ENCODE data around the gene STK11. TPM values are rescaled to one million over a fixed set of nuclear protein-coding genes. Genes with fewer than 3 reads are reported as not detected.

Gene STK11
- total RNA-seq, 4 donors from 2014 or later, result 52.2 to 95.7 (median 73.2) TPM

DNA sequence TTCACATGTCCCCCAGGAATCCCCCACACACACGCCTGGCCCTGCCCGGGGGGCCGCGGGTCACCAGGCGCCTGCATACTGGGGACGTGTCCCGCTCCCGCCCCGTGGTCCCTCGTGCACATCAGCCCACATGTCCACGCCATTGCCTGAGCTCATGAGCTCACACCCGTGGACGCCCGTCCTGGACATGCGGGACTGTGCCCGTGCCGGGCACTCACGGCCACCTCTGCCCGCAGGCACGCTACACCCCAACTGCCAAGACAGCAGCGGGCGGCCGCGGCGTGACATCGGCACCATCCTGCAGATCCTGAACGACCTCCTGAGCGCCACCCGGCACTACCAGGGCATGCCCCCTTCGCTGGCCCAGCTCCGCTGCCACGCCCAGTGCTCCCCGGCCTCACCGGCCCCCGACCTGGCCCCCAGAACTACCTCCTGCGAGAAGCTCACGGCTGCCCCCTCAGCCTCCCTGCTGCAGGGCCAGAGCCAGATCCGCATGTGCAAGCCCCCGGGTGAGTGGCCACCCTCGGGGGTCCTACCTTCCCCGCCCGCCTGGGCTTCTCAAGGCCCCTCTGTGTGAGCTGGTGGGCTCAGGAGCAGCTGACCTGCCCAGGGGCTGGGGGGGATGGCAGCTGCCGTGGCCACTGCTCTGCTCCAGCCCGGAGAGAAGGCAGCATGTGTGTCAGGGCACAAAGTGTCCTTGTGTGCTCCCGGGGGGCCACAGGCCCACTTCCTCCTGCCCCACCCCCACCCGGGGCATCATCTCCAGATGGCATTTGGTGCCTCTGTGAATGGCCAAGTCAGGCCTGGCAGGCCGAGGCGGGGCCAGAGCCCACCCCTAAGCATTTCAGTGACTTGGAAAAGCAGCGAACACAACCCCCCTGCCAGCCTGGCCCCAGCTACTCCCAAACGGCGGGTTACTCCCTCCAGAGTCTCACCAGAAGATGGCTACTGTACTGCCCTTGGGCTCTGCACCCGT, 49.9 kb downstream of the STK11 start:
- intact Hi-C loops (cut with DNase I), result no loop called here
- Histone ChIP-seq H3K9me3 (no peaks in the 10 kb centered on the region), H3K27me3 (no peaks in the 10 kb centered on the region), H3K36me3 (peaks cover 36 to 67% (median 63%) of the 10 kb centered on the region in 4 donors), H3K4me1 (peaks cover 75 to 100% (median 95%) of the 10 kb centered on the region in 4 donors), H3K4me3 (no peak overlapping the region), H3K27ac (replicated peaks in 1 of 4) (peak overlapping the region; percentile 99 to 100 (median 100))
- TF ChIP-seq CTCF (IDR thresholded peaks at IDR 0.05), result no peak
- TF ChIP-seq POLR2A (IDR thresholded peaks at IDR 0.05; ENCODE audit: low read depth), result no peak
- no peak for TF ChIP-seq POLR2AphosphoS5 (IDR thresholded peaks at IDR 0.05)
- no peak for TF ChIP-seq EP300 (IDR thresholded peaks at IDR 0.05)
- no peak for DNase-seq (ENCODE audit: extremely low spot score)
- WGBS, result 85% methylated on average over 28 of the region's 52 CpGs

DNA sequence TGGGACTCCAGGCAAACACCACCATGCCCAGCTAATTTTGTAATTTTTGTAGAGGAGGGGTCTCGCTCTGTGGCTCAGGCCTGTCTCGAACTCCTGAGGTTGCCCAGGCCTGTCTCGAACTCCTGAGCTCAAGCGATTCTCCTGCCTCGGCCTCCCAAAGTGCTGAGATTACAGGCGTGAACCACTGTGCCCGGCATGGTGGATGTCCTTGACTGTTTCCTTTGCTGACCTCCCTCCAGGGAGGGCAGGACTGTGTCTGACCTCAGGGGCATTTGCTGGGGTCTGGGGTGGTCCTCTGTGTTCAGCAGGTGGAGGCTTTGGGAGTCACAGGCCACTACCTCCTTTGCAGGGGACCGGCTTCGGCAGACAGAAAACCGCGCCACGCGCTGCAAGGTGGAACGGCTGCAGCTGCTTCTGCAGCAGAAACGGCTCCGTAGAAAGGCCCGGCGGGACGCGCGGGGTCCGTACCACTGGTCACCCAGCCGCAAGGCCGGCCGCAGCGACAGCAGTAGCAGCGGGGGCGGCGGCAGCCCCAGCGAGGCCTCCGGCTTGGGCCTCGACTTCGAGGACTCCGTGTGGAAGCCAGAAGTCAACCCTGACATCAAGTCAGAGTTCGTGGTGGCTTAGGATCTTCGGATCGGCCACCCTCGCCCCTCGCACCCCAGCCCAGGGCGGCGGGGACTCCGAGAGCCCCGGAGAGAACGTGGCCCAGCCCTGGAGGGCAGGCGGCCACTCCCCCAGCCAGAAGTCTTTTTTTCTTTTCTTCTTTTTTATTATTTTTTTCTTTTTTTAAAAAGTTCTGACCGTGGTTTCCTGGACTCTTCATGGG, 51.3 kb downstream of the STK11 start:
- peaks cover 83 to 99% (median 98%) of the 10 kb centered on the region in 4 donors for H3K4me1 ChIP-seq
- no peak for TF ChIP-seq EP300 (IDR thresholded peaks at IDR 0.05)
- TF ChIP-seq CTCF (IDR thresholded peaks at IDR 0.05), result no peak
- TF ChIP-seq POLR2AphosphoS5 (IDR thresholded peaks at IDR 0.05), result peak in 1 of 2 donors; percentile 42
- H3K27me3 ChIP-seq, result peaks cover 0 to 3% (median 0%) of the 10 kb centered on the region in 4 donors
- peak overlapping the region; percentile 99 to 100 (median 100) for H3K27ac ChIP-seq (replicated peaks in 1 of 4)
- intact Hi-C loops (cut with DNase I), result no loop called here
- H3K36me3 ChIP-seq, result peaks cover 30 to 53% (median 49%) of the 10 kb centered on the region in 4 donors
- no peaks in the 10 kb centered on the region for H3K9me3 ChIP-seq
- no peak overlapping the region for H3K4me3 ChIP-seq
- no peak for DNase-seq (ENCODE audit: extremely low spot score)
- WGBS, result 77% methylated on average over 21 of the region's 46 CpGs

DNA sequence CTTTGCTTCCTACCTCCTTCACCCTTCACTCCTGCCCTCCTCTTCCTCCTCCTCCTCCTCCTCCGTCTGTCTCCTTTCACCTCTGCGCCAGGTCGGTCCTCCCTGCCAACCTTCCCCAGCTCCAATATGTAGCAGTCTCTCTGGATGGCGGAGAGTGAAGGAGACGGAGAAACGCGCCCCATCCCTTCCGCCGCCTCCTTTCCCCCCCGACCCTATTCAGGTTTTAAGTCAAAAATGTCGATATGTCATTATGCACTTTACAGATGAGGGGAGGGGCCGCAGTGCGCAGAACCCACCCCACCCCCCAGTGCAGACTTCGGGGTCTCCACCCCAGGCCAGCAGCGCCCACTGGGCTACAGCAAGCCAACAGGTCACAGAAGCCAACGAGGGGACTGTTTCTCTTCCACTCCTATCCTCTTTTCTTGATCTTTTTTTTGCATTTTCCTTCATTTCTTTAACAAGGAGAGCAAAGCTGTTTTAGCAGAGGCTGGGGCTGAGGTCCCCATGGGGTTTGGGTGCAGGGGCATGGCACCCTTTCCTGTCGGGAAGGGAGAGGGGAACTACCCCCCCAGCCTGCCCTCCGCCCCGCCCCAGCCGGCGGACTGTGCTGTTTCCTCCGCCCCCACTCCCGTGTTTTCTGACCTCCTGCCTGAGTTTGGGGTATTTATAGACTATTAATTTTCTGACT, 52.0 kb downstream of the STK11 start:
- peaks cover 89 to 99% (median 99%) of the 10 kb centered on the region in 4 donors for H3K4me1 ChIP-seq
- intact Hi-C loops (cut with DNase I), result no loop called here
- TF ChIP-seq EP300 (IDR thresholded peaks at IDR 0.05), result no peak
- no peak for TF ChIP-seq POLR2A (IDR thresholded peaks at IDR 0.05; ENCODE audit: low read depth)
- no peak for TF ChIP-seq CTCF (IDR thresholded peaks at IDR 0.05)
- TF ChIP-seq POLR2AphosphoS5 (IDR thresholded peaks at IDR 0.05), result no peak

GRCh38 chr19:1258163-1258492, 52.5 kb downstream of the STK11 start:
- 61% methylated on average over 4 of the region's 8 CpGs for WGBS
- intact Hi-C loops (cut with DNase I), result no loop called here

More for the DNA sequence above, 52.0 kb downstream of the STK11 start:
- Histone ChIP-seq H3K36me3 (peaks cover 29 to 50% (median 46%) of the 10 kb centered on the region in 4 donors), H3K9me3 (no peaks in the 10 kb centered on the region), H3K27me3 (peaks cover 0 to 3% (median 0%) of the 10 kb centered on the region in 4 donors), H3K27ac (replicated peaks in 1 of 4) (peak overlapping the region; percentile 99 to 100 (median 100)), H3K4me3 (no peak overlapping the region)
- no peak for DNase-seq (ENCODE audit: extremely low spot score)
- WGBS, result 60% methylated on average over 23 of the region's 23 CpGs

More at GRCh38 chr19:1258163-1258492, 52.5 kb downstream of the STK11 start:
- H3K36me3 ChIP-seq, result peaks cover 29 to 50% (median 46%) of the 10 kb centered on the region in 4 donors
- peaks cover 0 to 3% (median 0%) of the 10 kb centered on the region in 4 donors for H3K27me3 ChIP-seq
- peaks cover 92 to 99% (median 98%) of the 10 kb centered on the region in 4 donors for H3K4me1 ChIP-seq
- TF ChIP-seq POLR2AphosphoS5 (IDR thresholded peaks at IDR 0.05) (no peak), CTCF (IDR thresholded peaks at IDR 0.05) (no peak), POLR2A (IDR thresholded peaks at IDR 0.05; ENCODE audit: low read depth) (no peak), EP300 (IDR thresholded peaks at IDR 0.05) (no peak)
- peak overlapping the region; percentile 99 to 100 (median 100) for H3K27ac ChIP-seq (replicated peaks in 1 of 4)
- no peak for DNase-seq (ENCODE audit: extremely low spot score)
- no peaks in the 10 kb centered on the region for H3K9me3 ChIP-seq
- H3K4me3 ChIP-seq, result no peak overlapping the region
